HepG2 (cell line): ENCODE results near the gene UBTD1. TPM values are rescaled to one million over a fixed set of nuclear protein-coding genes. Genes with fewer than 3 reads are reported as not detected.

Experiments
- ATAC-seq: fragments of 200-7000 bp; cut with Tn5 transposase; 3 replicates; pipeline ENCODE4 v1.9.1; 2020; ENCODE audit warnings: mild to moderate bottlenecking, moderate library complexity
- BruUV-seq: library from RNA; stranded (reverse); fragments of 400-500 nt; replicated peaks from 2 replicates; lab custom pipeline; 2021; lab: Mats Ljungman, UMichigan
- CTCF ChIA-PET: fragments of 300-600 bp; formaldehyde crosslinking; extraction: SDS; loops from one replicate; lab custom pipeline; 2021; ENCODE audit warnings: low total read pairs, inconsistent platforms, low intra/inter-chr PET ratio; lab: Yijun Ruan, JAX
- POLR2A ChIA-PET: fragments of 350-600 bp; sonication (Branson Sonifier 250); formaldehyde crosslinking; loops from one replicate; lab custom pipeline; 2020; ENCODE audit warnings: antibody characterized with exemption, inconsistent platforms; lab: Yijun Ruan, JAX
- DNase-seq: peaks from one replicate; pipeline ENCODE4 v3.0.0-alpha.2; 2015; ENCODE audit warnings: low spot score
- FAIRE-seq: peaks from 3 replicates; lab custom pipeline; 2011; peaks lifted over from hg19 to GRCh38; lab: Jason Lieb, UNC
- H2AFZ ChIP-seq: one replicate; pipeline ENCODE4 v1.6.1; 2011; ENCODE audit warnings: low read length, inconsistent platforms
- H3K27ac ChIP-seq: fragments of 300-600 bp; 3 replicates; pipeline ENCODE4 v1.8.0; 2011; ENCODE audit warnings: mixed run types, mild to moderate bottlenecking, mixed read lengths, low read length, inconsistent platforms; ENCODE audit not compliant: insufficient read depth; ENCODE audit errors: extremely low read length
- H3K27me3 ChIP-seq, 2 experiments: fragments of 200-600 bp in 1 of 2; 2 replicates in 1 of 2; 3 replicates in 1 of 2; pipeline versions ENCODE4 v1.6.0 to v1.8.0; 2011; ENCODE audit warnings: low read length in 2 of 2, mild to moderate bottlenecking in 2 of 2, moderate library complexity in 2 of 2, inconsistent platforms in 1 of 2; ENCODE audit not compliant: insufficient read depth in 2 of 2, control insufficient read depth in 1 of 2
- H3K36me3 ChIP-seq, 2 experiments: fragments of 200-600 bp in 1 of 2; replicated peaks in 1 of 2; 2 replicates in 1 of 2; 3 replicates in 1 of 2; pipeline versions ENCODE4 v1.5.1 to v1.8.0; 2011; ENCODE audit warnings: low read length in 2 of 2, inconsistent platforms in 1 of 2; ENCODE audit not compliant: insufficient read depth in 2 of 2, control insufficient read depth in 1 of 2
- H3K4me1 ChIP-seq: 2 replicates; pipeline ENCODE4 v1.5.1; 2012; ENCODE audit warnings: low read length, inconsistent platforms; ENCODE audit not compliant: insufficient read depth
- H3K4me2 ChIP-seq: 2 replicates; pipeline ENCODE4 v1.6.0; 2011; ENCODE audit warnings: low read depth, low read length, inconsistent platforms
- H3K4me3 ChIP-seq, 3 experiments: fragments of 200-600 bp in 1 of 3; sonication (generic), shearing (Covaris generic) in 1 of 3; replicated peaks in 1 of 3; 2 replicates each; pipeline ENCODE4 v1.5.1; 2011 to 2016; ENCODE audit warnings: low read length in 3 of 3, inconsistent platforms in 2 of 3, low read depth in 2 of 3, mild to moderate bottlenecking in 2 of 3, control low read depth in 1 of 3, mixed read lengths in 1 of 3; ENCODE audit not compliant: insufficient read depth in 1 of 3
- H3K79me2 ChIP-seq: one replicate; pipeline ENCODE4 v1.6.1; 2011; ENCODE audit warnings: low read length, inconsistent platforms; ENCODE audit not compliant: insufficient read depth
- H3K9ac ChIP-seq: 2 replicates; pipeline ENCODE4 v1.6.0; 2011; ENCODE audit warnings: mild to moderate bottlenecking, low read depth, low read length, inconsistent platforms; ENCODE audit not compliant: insufficient read depth
- H3K9me3 ChIP-seq: 2 replicates; pipeline ENCODE4 v1.5.1; 2012; ENCODE audit warnings: mild to moderate bottlenecking, low read length
- H4K20me1 ChIP-seq: 2 replicates; pipeline ENCODE4 v1.6.0; 2011; ENCODE audit warnings: inconsistent platforms, mild to moderate bottlenecking, low read length, moderate library complexity; ENCODE audit not compliant: insufficient read depth
- ATF7-NPFF ChIP-seq: sonication (generic); formaldehyde crosslinking; IDR thresholded peaks from 2 replicates; pipeline ENCODE4 v1.8.1; 2023; ENCODE audit warnings: mild to moderate bottlenecking, low read depth, missing genetic modification reagents, moderate library complexity
- BRF2 ChIP-seq: sonication (generic); formaldehyde crosslinking; IDR thresholded peaks from 2 replicates; pipeline ENCODE4 v1.8.1; 2022; ENCODE audit warnings: mild to moderate bottlenecking, missing genetic modification reagents
- CENPT ChIP-seq: sonication (generic); formaldehyde crosslinking; IDR thresholded peaks from 2 replicates; pipeline ENCODE4 v1.8.0; 2022; ENCODE audit warnings: low read depth, mild to moderate bottlenecking, moderate library complexity, missing genetic modification reagents
- KDM5B ChIP-seq: sonication (generic); formaldehyde crosslinking; IDR thresholded peaks from 2 replicates; pipeline ENCODE4 v1.4.0; 2020; ENCODE audit warnings: missing genetic modification reagents, mild to moderate bottlenecking, borderline replicate concordance
- PCBP2 ChIP-seq: fragments of 200-400 bp; formaldehyde crosslinking; optimal IDR thresholded peaks from 2 replicates; pipeline ENCODE3; 2018; ENCODE audit warnings: low read length, low read depth; ENCODE audit not compliant: poor library complexity, severe bottlenecking
- PHF20 ChIP-seq: sonication (generic); formaldehyde crosslinking; IDR thresholded peaks from 2 replicates; pipeline ENCODE4 v1.5.0; 2020; ENCODE audit warnings: mild to moderate bottlenecking, missing genetic modification reagents
- THAP11 ChIP-seq: IDR thresholded peaks from 2 replicates; pipeline ENCODE4 v1.6.1; 2016; ENCODE audit warnings: missing biosample characterization, missing genetic modification reagents
- ZBTB33 ChIP-seq: sonication (generic); formaldehyde crosslinking; IDR thresholded peaks from 2 replicates; pipeline ENCODE4 v1.4.0; 2020; ENCODE audit warnings: missing genetic modification reagents
- ZNF263 ChIP-seq: sonication (generic); formaldehyde crosslinking; IDR thresholded peaks from 2 replicates; pipeline ENCODE4 v1.4.0; 2020; ENCODE audit warnings: missing genetic modification reagents
- ZNF33A ChIP-seq: sonication (generic); formaldehyde crosslinking; IDR thresholded peaks from 2 replicates; pipeline ENCODE4 v1.5.1; 2020; ENCODE audit warnings: missing genetic modification reagents, mild to moderate bottlenecking, moderate library complexity, borderline replicate concordance
- ZNF660 ChIP-seq: sonication (generic); formaldehyde crosslinking; IDR thresholded peaks from 2 replicates; pipeline ENCODE4 v1.5.1; 2020; ENCODE audit warnings: mild to moderate bottlenecking, low read depth, missing genetic modification reagents, borderline replicate concordance
- ZXDC ChIP-seq: sonication (generic); formaldehyde crosslinking; IDR thresholded peaks from 2 replicates; pipeline ENCODE4 v1.5.0; 2020; ENCODE audit warnings: mild to moderate bottlenecking, missing genetic modification reagents
- WGBS: methylation state at CpG from one replicate; pipeline ENCODE4 v1.1.6; 2017; ENCODE audit warnings: low lambda C conversion rate; 5-methylcytosine and 5-hydroxymethylcytosine counted together
- in situ Hi-C: cut with HindIII; loops from 2 replicates; pipeline ENCODE4 v1.10.0; 2017; ENCODE audit warnings: low pct_unique_long_range_greater_than_20kb; ENCODE audit not compliant: extremely low pct_ligation_motif_present
- intact Hi-C: fragments of 100-400 bp; cut with micrococcal nuclease; formaldehyde crosslinking; loops from one replicate; pipeline ENCODE4 v1.10.0; 2022; ENCODE audit not compliant: unreplicated experiment
- polyA plus RNA-seq, 8 experiments: library from polyadenylated mRNA; depleted of rRNA in 3 of 8; stranded (reverse) in 7 of 8; unstranded in 1 of 8; fragments of >200 nt; fragmentation: Illumina TruSeq in 4 of 8; extraction: Trizol in 4 of 8; gene quantifications; 2 replicates each; pipeline versions ENCODE4 v1.2.1 to v1.2.3, GENCODE V29; 2011 to 2016; ENCODE audit warnings: low read depth in 4 of 8, missing spikeins in 1 of 8, mixed read lengths in 1 of 8; ENCODE audit not compliant: insufficient read depth in 1 of 8
- total RNA-seq, 5 experiments: library from RNA; depleted of rRNA; stranded (reverse); fragments of >200 nt; fragmentation: Illumina TruSeq; extraction: Trizol; gene quantifications; 2 replicates each; pipeline ENCODE4 v1.2.3, GENCODE V29; 2016; ENCODE audit warnings: low read depth in 1 of 5
- TF ChIP-seq, protein P1 (sequence below): sonication (generic); formaldehyde crosslinking; IDR thresholded peaks from 2 replicates; pipeline ENCODE4 v1.5.0; 2020; ENCODE audit warnings: missing genetic modification reagents
- TF ChIP-seq, protein P2 (sequence below): sonication (generic); formaldehyde crosslinking; IDR thresholded peaks from 2 replicates; pipeline ENCODE4 v1.5.1; 2020; ENCODE audit warnings: missing genetic modification reagents, mild to moderate bottlenecking, borderline replicate concordance

Gene UBTD1
- total and polyA plus RNA-seq, 2 of the 13 experiments (the other 11 are each of a cell fraction or from before 2014, with no cell fraction given): 7.9 to 10.0 TPM

GRCh38 chr10:97585439-97585811 is 86.7 kb downstream of the UBTD1 start:
- DNase-seq (no peak), FAIRE-seq (peak; percentile 12), ATAC-seq (no peak)
- BruUV-seq: no TSS peak
- Histone ChIP-seq H3K9ac (no peak overlapping the region), H3K36me3 (no peaks in the 10 kb centered on the region; a peak in 1 of 5 replicates), H2AFZ (no peak overlapping the region), H3K4me2 (peak overlapping the region; percentile 91), H3K27ac (peak overlapping the region; percentile 69), H3K4me1 (peaks cover 72% of the 10 kb centered on the region), H3K27me3 (peaks cover 0 to 8% of the 10 kb centered on the region in 2 experiments; a peak in 1 of 5 replicates), H3K4me3 (peak overlapping the region in 1 of 3 experiments; percentile 72; a peak in 1 of 6 replicates), H3K9me3 (no peaks in the 10 kb centered on the region), H4K20me1 (no peaks in the 10 kb centered on the region), H3K79me2 (peaks cover 3% of the 10 kb centered on the region)
- intact Hi-C loops (no loop called here), in situ Hi-C loops (no loop called here)
- 47% methylated on average over 4 of the region's 5 CpGs for WGBS
- CTCF ChIA-PET: no interaction called here
- POLR2A ChIA-PET: interaction anchor here (1.8 to 2.9 kb wide), 4 partner anchors 10 to 102 kb away, joined by 8 to 23 read pairs (median 12); partner anchors contain the start of genes ANKRD2 and AVPI1
- TF ChIP-seq ATF7-NPFF (0 out of 2 replicates have a peak, but pooled peaks have one; percentile 34), THAP11 (CRISPR knock-in tag) (no peak), ZNF33A (CRISPR knock-in tag) (no peak), ZXDC (no peak), ZBTB33 (no peak), PCBP2 (no peak), BRF2 (CRISPR knock-in tag) (no peak), PHF20 (CRISPR knock-in tag) (0 out of 2 replicates have a peak, but pooled peaks have one; percentile 4), ZNF263 (CRISPR knock-in tag) (0 out of 2 replicates have a peak, but pooled peaks have one; percentile 5), KDM5B (no peak), CENPT (CRISPR knock-in tag) (no peak), ZNF660 (no peak)
- TF ChIP-seq, protein P1, sequence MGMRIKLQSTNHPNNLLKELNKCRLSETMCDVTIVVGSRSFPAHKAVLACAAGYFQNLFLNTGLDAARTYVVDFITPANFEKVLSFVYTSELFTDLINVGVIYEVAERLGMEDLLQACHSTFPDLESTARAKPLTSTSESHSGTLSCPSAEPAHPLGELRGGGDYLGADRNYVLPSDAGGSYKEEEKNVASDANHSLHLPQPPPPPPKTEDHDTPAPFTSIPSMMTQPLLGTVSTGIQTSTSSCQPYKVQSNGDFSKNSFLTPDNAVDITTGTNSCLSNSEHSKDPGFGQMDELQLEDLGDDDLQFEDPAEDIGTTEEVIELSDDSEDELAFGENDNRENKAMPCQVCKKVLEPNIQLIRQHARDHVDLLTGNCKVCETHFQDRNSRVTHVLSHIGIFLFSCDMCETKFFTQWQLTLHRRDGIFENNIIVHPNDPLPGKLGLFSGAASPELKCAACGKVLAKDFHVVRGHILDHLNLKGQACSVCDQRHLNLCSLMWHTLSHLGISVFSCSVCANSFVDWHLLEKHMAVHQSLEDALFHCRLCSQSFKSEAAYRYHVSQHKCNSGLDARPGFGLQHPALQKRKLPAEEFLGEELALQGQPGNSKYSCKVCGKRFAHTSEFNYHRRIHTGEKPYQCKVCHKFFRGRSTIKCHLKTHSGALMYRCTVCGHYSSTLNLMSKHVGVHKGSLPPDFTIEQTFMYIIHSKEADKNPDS (CRISPR knock-in tag): no peak
- TF ChIP-seq, protein P2, sequence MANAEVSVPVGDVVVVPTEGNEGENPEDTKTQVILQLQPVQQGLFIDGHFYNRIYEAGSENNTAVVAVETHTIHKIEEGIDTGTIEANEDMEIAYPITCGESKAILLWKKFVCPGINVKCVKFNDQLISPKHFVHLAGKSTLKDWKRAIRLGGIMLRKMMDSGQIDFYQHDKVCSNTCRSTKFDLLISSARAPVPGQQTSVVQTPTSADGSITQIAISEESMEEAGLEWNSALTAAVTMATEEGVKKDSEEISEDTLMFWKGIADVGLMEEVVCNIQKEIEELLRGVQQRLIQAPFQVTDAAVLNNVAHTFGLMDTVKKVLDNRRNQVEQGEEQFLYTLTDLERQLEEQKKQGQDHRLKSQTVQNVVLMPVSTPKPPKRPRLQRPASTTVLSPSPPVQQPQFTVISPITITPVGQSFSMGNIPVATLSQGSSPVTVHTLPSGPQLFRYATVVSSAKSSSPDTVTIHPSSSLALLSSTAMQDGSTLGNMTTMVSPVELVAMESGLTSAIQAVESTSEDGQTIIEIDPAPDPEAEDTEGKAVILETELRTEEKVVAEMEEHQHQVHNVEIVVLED (CRISPR knock-in tag): no peak
